IMR-90 (cell line): ENCODE data around the gene RMI2.

Experiments
- CHD1 ChIP-seq: IDR thresholded peaks from 2 replicates; pipeline ENCODE4 v1.6.1; 2012; ENCODE audit warnings: low read depth, low read length, improper control_type of control experiment
- CTCF ChIP-seq: conservative IDR thresholded peaks from 2 replicates; pipeline ENCODE4 v1.5.1; 2012; ENCODE audit warnings: mild to moderate bottlenecking, low read depth, low read length, improper control_type of control experiment
- POLR2A ChIP-seq: IDR thresholded peaks from 2 replicates; pipeline ENCODE4 v1.6.1; 2012; ENCODE audit warnings: mild to moderate bottlenecking, low read depth, low read length
- SMC3 ChIP-seq: fragments of 150-350 bp; IDR thresholded peaks from 2 replicates; pipeline ENCODE4 v1.6.1; 2016; ENCODE audit warnings: low read depth, mild to moderate bottlenecking, antibody characterized with exemption, low read length, moderate library complexity

GRCh38 chr16:11303405-11304138, 41.7 kb upstream of the RMI2 start:
- TF ChIP-seq CTCF (no peak), POLR2A (no peak), CHD1 (no peak), SMC3 (no peak)
